LNCAP (cell line): Measurements from ENCODE around the gene TMEM208.
A peak's percentile ranks its signal among the peaks of the same experiment; 100 is the strongest.

Experiments used
- TF ChIP-seq, protein P1 (sequence below): fragments of 450-650 bp; IDR thresholded peaks from 2 replicates; pipeline ENCODE4 v1.5.1; 2017; ENCODE audit warnings: mild to moderate bottlenecking

Gene TMEM208

DNA sequence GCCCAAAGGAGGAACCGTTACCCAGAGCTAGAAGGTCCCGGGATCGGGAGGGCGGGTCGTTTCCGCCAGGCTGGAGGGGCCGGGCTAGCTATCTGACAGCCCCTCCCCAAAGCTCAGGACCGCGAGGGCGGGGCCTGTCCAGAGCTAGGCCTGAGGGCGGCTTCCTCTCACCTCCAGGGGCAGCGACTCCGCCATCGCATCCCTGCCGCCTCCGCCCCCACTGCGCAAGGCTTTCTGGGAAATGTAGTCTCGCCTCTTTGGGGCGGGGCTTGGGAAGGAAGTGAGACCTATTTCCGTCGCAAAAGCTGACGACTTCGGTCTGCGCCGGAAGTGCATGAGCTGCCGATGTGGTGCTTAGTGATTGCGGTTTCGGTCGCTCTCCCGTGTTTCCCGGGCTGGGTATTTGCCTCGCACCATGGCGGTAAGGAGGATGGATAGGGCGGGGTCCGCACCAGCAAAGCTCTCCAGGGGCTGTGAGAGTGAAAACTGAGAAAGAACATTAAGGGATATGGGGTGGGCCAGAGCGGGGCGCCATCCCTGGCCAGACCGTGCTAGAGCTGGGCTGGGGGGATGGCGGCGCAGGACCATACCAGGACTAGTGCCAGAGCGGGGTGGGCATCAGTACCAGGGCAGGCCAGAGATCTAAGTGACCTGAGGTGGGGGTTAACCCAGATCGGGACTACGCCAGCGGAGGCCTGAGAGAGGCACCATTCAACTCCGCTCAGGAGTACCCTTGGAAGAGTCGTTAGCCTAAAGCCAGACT, at the start of gene TMEM208:
Gene TMEM208 (plus strand): TSS at position 327 of the 763 bp plus-strand sequence. CDS start 89 bp downstream, at position 416.
- TF ChIP-seq, protein P1, sequence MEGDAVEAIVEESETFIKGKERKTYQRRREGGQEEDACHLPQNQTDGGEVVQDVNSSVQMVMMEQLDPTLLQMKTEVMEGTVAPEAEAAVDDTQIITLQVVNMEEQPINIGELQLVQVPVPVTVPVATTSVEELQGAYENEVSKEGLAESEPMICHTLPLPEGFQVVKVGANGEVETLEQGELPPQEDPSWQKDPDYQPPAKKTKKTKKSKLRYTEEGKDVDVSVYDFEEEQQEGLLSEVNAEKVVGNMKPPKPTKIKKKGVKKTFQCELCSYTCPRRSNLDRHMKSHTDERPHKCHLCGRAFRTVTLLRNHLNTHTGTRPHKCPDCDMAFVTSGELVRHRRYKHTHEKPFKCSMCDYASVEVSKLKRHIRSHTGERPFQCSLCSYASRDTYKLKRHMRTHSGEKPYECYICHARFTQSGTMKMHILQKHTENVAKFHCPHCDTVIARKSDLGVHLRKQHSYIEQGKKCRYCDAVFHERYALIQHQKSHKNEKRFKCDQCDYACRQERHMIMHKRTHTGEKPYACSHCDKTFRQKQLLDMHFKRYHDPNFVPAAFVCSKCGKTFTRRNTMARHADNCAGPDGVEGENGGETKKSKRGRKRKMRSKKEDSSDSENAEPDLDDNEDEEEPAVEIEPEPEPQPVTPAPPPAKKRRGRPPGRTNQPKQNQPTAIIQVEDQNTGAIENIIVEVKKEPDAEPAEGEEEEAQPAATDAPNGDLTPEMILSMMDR: no peak

DNA sequence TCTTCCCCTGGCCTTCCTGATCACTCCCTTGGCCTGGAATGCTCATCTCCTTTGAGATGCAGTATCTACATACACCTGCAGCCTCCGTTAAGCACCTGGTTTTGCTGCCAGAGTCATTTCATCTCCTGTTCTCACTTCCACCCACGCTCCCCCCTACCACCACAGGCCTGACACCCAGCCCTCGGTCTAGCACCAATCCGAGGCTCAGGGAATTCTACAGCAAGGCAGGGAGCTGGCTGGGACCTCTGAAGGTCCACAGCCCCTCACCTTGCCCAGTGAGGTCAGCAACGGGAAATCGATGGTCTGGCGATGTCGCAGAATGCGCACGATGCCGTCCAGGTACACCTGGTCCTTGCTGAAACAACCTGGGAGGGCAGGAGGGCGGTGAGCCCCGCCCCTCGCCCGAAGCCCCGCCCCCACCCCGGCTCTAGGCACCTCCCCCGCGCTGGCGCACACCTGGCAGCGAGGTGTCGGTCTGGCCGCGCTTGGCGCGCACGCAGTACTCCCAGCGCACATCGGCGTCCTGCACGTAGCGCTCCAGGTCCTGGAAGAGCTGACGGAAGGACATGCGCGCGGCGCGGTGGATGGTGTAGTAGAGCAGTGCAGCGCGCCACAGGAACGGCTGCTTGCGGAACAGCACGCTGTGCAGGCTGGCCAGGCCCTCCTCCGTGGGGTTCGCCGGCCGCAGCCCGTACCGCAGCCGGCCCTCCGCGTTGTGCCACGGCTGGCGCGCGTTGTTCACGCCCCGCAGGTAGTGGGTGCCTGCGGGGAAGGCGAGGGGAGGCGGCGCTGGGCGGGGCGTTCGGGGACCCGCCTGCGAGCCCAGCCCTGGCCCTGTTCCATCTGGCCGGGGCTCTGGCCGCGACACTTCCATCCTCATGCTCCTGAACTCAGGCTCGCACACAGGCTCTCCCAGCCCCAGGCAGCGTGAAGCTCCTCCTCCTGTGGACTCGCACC, 48.9 kb upstream of the TMEM208 start:
- TF ChIP-seq, protein P1: no peak

DNA sequence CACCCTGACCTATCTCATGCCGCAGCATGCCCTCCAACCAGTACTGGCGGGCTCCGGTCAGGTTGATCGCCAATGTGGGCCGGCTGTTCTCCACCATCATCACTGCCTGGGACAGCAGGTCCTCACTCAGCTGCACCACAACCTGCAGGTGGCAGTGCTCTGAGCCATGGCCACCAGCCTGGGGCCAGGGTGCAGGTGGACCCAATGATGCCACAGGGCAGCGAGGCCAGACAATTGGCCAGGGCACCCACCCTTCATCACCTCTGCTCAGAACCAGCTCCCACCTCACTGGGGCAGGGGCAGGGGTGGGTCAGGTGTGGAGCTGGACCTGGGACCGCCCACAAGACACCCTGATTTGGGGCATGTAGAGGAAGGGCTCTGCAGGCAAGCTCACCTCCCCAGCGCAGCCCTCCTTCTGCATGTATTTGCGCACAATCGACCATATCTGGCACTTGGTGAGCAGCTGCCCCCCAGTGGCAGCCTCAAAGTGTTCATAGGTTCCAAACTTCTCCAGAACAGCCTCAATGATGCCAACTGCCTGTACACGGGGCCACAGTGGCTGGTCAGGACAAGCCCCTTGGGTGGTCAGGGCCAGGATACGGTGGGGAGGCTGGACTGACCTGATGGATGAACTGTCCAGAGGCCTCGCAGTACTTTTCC, 47.4 kb upstream of the TMEM208 start:
- TF ChIP-seq, protein P1: peak; percentile 33; the same call in 1 of the 2 replicates

DNA sequence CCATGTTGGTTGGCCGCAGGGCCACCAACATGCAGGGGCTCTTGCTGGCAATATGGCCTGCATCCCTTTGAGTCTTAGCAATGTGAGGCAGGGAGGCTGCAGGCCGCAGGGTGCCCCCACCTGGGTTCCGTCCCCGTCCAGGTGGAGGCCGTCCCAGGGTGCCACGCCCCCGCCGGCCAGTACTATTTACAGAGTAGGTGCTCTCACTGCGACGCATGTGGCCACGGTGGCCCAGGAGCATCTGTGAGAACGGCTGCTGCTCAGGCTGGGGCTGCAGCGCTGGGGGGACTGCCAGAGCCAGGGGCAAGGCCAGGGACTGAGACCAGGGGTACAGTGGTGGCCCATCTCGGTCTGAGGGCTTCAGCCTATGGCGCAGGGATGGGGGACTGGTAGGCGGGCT, 46.8 kb upstream of the TMEM208 start:
- TF ChIP-seq, protein P1: no peak

DNA sequence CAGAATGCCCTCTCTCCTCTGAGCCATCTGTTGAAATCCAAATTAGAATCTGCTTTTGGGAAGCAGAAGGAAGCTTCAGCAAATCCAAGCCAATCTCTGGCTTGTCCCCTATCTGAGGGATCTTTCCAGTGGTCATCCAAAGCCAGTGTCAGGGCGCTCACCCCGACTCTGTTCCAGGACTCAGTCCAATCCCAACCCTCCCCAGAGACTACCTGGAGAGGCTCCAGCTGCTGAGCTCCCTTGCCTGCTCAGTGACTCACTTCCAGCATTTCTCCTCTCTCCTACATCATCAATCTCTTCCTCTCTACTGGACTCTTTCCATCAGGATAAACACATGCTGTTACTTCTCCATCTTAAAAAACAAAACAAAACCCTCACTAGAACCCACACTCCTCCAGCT, 45.6 kb upstream of the TMEM208 start:
- TF ChIP-seq, protein P1: no peak

DNA sequence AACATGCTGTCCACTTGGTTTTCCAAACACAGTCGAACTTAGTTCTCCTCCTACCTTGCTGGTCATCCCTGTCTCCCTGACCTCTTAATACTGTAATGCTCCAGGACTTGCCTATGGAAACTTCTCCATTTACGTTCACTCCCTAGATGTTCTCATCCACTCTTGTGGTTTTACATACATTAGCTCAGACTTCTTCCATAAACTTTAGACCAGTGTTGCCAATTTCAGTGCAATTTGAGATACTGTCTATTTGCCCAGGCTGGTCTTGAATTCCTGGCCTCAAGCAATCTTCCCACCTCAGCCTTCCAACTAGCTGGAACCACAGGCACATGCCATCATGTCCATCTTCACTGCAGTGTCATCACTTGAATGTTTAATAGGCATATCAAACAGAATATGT, 44.6 kb upstream of the TMEM208 start:
- TF ChIP-seq, protein P1: no peak

DNA sequence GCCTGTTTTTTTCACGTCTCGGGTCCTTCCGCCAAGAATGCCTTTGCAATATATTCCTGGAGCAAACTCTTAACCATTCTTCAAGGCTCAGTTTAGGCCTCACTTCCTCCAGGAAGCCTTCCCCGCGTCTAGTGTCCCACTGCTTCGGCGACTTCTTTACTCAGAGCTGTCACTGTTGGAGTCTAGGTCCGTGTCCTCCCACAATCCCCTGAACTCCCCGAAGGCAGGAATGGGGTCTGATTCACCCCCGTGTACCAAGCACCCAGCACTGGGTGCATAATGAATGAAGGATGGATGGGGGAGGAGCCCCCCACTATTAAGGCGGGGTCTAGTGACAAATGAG, 43.7 kb upstream of the TMEM208 start:
- TF ChIP-seq, protein P1: no peak
